Measurements from ENCODE around the gene USP24.
A peak's percentile ranks its signal among the peaks of the same experiment; 100 is the strongest.

Gene USP24

GRCh38 chr1:55156093-55156492 is 59.1 kb downstream of the USP24 start:
- DNase-seq (ENCODE audit: low spot score): no peak

GRCh38 chr1:55155522-55155921 is 59.6 kb downstream of the USP24 start:
- no peak for DNase-seq (ENCODE audit: low spot score)

DNA sequence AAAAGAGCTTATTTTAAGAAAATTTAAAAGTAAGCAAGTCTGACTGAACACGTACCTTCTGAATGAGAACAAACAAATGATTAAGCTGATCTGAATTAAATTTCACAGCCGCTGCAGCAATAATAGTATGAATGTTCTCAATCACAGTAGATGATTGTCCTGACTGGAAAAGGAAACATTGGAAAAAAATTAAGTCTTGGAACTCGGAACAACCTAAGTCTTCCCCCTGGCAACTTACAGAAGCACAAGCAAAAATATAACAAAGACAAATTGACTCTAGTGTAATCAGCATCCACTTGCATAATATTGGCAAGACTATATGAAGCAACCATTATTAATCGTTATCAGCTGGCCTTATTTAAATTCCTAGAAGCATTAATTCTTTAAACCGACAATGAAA is 60.5 kb downstream of the USP24 start:
- DNase-seq (ENCODE audit: low spot score): no peak

DNA sequence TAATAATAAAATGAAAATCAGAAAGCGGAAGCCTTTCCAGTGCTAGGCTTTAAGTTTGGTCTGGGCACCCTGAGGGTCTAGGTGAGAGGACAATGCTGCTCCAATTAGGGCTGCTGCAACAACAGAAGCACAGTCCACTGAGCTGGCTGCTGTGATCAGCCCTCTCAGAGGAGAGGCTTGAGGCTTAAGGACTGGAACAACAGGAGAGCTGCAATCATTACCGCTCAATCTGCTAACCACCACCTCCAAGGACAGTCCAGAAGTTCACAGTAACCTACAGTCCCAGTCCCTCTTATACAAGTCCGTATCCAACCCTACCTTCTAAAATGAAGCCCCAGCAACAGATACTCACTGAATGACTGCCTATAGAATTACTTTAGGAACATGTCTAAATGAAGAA is 62.1 kb downstream of the USP24 start:
- no peak for DNase-seq (ENCODE audit: low spot score)

DNA sequence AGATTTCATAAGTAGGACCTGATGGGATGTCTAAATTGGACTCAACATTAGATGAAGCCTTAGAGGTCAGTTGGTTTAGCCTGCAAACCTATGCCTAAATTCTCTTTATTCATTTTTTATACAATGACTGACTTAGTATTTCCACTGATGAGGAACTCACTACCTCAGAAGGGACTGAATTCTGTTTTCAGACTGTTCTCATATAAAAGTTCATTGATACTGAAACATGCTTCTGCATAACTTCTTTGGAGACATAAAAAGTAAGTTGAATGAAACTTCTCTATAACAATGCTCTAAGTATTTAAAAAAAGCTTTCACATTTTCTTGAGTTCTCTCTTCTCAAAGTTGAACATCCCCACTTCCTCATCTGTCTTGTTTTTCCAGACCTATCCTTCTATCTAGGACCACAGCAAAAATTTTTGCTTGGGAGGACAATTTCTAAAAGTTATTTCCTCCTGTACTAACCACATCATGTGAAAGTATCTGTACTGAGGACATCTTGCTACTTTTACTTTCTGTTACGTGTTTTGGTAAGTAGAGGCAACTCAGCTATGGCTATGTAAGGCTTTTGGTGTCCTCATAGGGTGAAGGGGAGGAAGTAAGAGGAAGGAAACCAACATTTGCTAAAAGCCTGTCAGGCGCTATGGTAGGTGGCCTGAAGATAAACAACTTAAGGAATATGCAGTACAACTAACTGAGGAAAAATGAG is 64.1 kb downstream of the USP24 start:
- DNase-seq (ENCODE audit: low spot score): no peak

GRCh38 chr1:55148676-55149075 is 66.5 kb downstream of the USP24 start:
- no peak for DNase-seq (ENCODE audit: low spot score)

- DNase-seq (ENCODE audit: low spot score): no peak
Observed at GRCh38 chr1:55147524-55147923, 67.6 kb downstream of the USP24 start.

GRCh38 chr1:55146781-55147180 is 68.4 kb downstream of the USP24 start:
- no peak for DNase-seq (ENCODE audit: low spot score)

DNA sequence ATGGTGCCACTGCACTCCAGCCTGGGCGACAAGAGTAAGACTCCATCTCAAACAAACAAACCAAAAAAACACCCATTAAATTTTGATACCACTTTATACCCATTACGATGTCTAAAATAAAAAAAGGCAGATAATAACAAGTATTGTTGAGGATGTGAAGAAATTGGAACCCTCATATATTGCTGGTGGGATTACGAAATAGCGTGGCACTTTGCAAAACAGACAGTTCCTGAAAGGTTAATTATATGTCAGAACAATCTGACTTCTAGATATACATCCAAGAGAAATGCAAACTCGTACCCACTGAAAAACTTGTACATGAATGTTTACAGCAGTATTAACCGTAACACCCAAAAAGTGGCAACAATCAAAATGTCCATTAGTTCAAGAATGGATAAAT is 70.3 kb downstream of the USP24 start:
- DNase-seq (ENCODE audit: low spot score): no peak

- no peak for DNase-seq (ENCODE audit: low spot score)
Observed at GRCh38 chr1:55143684-55144083, 71.5 kb downstream of the USP24 start.

DNA sequence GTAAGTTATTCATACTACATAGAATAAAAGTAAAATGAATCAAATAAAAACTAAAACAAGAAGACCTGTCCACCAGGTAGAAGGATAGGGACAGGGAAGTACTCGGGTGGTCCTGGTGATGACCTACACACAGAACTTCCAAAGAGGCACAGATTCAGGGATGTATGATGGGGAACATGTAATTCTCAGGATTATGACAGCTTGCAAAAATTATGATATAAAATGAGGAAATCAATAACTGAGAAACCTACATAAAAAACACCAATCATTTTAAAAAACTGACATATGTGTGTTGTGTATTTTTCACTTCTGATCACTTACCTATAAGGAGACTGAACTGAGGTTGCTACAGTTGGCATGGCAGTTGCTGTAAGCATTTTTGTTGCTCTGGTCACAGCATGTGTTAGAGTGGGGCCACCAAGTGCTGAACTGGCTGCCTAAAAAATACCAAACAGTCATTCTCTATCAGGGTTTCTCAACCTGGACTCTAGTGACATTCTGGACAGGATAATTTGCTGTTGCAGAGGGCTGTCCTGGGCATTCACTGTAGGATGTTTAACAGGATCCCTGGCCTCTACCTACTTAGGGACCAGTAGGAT is 73.8 kb downstream of the USP24 start:
- no peak for DNase-seq (ENCODE audit: low spot score)

- peak; percentile 53 for DNase-seq (ENCODE audit: low spot score)
Observed at GRCh38 chr1:55140546-55140983, 74.6 kb downstream of the USP24 start.

- no peak for DNase-seq (ENCODE audit: low spot score)
Observed at GRCh38 chr1:55140137-55140536, 75.0 kb downstream of the USP24 start.

GRCh38 chr1:55138823-55139222 is 76.3 kb downstream of the USP24 start:
- DNase-seq (ENCODE audit: low spot score): no peak

DNA sequence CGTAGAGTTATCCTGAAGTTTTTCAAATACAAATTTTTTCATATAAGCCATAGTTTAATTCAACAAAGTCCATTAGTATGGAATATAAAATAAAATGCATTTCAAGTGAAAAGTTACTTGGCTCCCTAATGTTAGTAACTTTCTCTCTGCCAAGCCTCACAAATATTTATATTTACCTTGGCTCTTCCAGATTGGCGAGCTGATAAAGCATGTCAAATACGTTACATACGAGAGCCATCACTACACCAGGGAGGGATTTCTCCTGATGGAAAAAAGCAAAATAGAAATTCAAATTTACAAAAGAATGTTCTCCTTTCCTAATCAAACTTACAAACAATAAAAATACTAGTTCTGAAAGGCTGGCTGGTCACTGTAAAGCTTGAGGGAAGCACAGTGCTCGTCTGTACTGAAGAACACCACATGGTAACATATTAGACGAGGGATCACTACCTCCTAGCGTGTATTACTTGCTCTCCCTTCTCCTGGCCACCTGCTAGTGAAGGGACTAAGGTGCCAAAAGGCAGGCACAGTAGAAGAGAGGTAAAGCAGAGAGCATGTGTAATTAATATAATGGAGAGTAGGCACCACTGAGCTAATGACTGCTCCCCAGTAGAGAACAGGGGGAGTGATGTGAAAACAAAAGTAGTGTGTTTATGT is 80.9 kb downstream of the USP24 start:
- no peak for DNase-seq (ENCODE audit: low spot score)

- no peak for DNase-seq (ENCODE audit: low spot score)
Observed at GRCh38 chr1:55131801-55132200, 83.4 kb downstream of the USP24 start.

DNA sequence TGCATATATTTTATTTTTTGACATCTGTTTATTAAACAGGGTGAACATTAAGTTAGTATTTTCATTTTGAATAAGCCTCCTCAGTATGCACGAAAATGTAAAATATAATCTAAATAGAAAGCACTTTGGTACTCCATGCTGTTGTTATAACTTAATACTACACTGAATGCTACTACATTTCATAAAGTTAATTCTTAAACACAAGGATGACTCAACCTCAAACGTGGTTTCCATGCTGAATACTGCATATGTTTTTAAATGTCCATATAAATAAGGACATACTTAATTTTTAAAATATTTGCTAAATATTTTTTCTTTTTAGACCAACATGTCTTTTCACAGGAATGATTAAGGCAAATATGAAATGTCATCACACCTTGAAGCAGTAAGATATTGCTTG is 83.9 kb downstream of the USP24 start:
- DNase-seq (ENCODE audit: low spot score): no peak

GRCh38 chr1:55129194-55129728 is 85.9 kb downstream of the USP24 start:
- no peak for DNase-seq (ENCODE audit: low spot score)

DNA sequence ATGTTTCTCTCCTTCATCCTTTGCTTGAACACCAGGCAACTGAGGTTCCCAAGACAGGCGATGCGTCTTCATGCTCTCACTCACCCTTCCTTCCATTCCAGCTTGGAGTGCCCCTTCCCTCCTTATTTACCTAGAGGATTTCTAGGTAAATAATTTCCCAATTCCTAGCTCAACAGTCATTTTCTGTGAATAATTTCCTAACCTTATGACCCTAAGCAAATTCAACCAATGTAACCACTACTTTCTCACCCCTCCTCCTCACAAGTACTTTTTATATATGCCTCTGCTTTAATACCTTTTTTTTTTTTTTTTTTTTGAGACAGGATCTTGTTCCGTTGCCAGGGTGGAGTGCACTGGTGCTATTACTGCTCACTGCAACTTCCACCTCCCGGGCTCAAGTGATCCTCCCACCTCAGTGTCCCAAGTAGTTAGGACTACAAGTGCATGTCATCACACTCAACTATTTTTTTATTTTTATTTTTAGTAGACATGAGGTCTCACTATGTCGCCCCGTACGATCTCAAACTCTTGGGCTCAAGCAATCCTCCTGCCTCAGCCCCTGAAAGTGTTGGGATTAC is 86.7 kb downstream of the USP24 start:
- no peak for DNase-seq (ENCODE audit: low spot score)

- DNase-seq (ENCODE audit: low spot score): no peak
Observed at GRCh38 chr1:55127827-55128343, 87.3 kb downstream of the USP24 start.

DNA sequence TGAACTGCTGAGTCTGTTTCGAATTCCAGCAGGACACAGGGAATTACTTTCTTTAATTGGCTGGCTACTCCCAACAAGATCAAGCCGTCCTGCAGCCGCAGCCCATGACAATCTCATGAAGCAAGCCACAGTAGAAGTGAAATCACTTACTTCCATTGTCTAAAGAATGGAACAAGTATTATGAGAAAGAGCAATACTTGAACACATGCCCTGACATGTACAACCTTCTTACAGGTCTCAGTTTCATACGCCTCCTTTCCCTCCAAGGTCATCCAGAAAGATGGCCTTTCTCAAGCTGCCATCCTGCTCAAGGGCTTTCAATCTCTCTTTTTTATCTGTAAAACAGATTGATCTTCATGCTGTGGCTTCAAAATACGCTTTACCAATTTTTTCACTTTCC is 90.7 kb downstream of the USP24 start:
- DNase-seq (ENCODE audit: low spot score): no peak

GRCh38 chr1:55120538-55120937 is 94.6 kb downstream of the USP24 start:
- DNase-seq (ENCODE audit: low spot score): no peak
